Bronchial epithelial cell (primary cell): ENCODE measurements around the gene ROGDI. TPM values are rescaled to one million over a fixed set of nuclear protein-coding genes. Genes with fewer than 3 reads are reported as not detected.
"Not testable (repeated sequence)": the region's sequence is repeated elsewhere in the genome, so short reads cannot be mapped to it uniquely, and the experiment has no call there.

Experiments used
- DNase-seq: peaks from one replicate; pipeline ENCODE4 v3.0.0-alpha.2; 2010; ENCODE audit warnings: low read depth
- FAIRE-seq: peaks from 2 replicates; lab custom pipeline; 2011; peaks lifted over from hg19 to GRCh38; lab: Jason Lieb, UNC
- H3K27me3 ChIP-seq: 2 replicates; pipeline ENCODE4 v1.5.1; 2011; ENCODE audit warnings: low read length; ENCODE audit not compliant: control insufficient read depth, insufficient read depth
- H3K36me3 ChIP-seq: 2 replicates; pipeline ENCODE4 v1.5.1; 2011; ENCODE audit warnings: low read length; ENCODE audit not compliant: control insufficient read depth, insufficient read depth
- H3K4me3 ChIP-seq: 2 replicates; pipeline ENCODE4 v1.5.1; 2011; ENCODE audit warnings: mild to moderate bottlenecking, low read depth, low read length, control low read depth
- total RNA-seq: library from RNA; depleted of rRNA; stranded (reverse); fragments of >200 nt; gene quantifications from 2 replicates; pipeline ENCODE4 v1.2.1, GENCODE V29; 2014
- TF ChIP-seq, protein P1 (sequence below): IDR thresholded peaks from 2 replicates; pipeline ENCODE4 v1.5.1; 2011; ENCODE audit warnings: mild to moderate bottlenecking, moderate library complexity, low read length, control low read depth, inconsistent platforms; ENCODE audit not compliant: insufficient read depth, severe bottlenecking

The ROGDI gene
- total RNA-seq, 1 donor from 2014 or later = 16.1 TPM

DNA sequence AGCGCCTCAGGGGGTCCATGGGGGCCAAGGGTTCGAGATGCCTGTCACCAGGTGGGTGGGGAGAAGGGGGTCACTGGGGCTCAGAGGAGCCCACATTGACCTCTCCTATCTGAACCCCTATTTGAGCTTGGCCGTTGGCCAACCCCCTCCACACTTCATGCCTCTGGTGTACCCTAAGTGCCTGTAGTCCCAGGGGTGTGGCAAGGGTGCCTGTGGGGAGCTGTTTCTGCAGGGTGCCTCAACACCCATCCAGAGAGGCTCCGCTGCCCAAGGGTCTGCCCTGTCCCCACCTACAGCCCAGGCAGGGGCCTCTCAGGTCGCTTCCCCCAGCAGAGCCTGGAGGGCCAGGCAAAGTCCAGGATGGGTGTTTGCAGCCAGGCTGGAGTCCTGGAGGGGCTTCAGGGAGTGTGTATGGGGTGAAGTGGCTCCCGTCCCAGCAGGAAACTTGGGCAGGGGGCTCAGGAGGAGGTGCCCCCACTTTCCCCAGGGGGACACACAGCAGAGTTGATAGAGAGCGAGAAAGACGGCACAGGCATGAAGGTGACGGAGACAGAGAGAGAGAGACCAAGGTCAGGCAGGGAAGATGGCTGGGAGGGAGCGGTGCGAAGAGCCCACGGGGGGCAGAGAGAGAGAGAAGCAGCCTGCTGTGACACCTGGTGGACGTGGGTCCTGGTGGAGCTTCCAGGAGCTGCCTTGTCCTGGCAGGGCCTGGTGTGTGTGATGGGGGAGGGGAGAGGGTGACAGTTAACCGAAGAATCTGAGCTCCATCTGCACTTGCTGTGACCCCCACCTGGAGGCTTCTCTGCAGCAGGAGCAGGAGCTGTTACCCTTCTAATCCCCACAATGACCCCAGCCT lies 14.6 kb downstream of the ROGDI start, which contains the start of gene SEPTIN12:
Gene SEPTIN12 (minus strand): TSS at position 719 of the 856 bp plus-strand sequence. CDS start 700 bp downstream, at position 19.
- FAIRE-seq (no peak), DNase-seq (no peak)
- Histone ChIP-seq H3K27me3 (no peaks in the 10 kb centered on the region), H3K4me3 (no peak within 1 kb of the TSS), H3K36me3 (no peaks in the 10 kb centered on the region)
- TF ChIP-seq, protein P1, sequence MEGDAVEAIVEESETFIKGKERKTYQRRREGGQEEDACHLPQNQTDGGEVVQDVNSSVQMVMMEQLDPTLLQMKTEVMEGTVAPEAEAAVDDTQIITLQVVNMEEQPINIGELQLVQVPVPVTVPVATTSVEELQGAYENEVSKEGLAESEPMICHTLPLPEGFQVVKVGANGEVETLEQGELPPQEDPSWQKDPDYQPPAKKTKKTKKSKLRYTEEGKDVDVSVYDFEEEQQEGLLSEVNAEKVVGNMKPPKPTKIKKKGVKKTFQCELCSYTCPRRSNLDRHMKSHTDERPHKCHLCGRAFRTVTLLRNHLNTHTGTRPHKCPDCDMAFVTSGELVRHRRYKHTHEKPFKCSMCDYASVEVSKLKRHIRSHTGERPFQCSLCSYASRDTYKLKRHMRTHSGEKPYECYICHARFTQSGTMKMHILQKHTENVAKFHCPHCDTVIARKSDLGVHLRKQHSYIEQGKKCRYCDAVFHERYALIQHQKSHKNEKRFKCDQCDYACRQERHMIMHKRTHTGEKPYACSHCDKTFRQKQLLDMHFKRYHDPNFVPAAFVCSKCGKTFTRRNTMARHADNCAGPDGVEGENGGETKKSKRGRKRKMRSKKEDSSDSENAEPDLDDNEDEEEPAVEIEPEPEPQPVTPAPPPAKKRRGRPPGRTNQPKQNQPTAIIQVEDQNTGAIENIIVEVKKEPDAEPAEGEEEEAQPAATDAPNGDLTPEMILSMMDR = no peak

DNA sequence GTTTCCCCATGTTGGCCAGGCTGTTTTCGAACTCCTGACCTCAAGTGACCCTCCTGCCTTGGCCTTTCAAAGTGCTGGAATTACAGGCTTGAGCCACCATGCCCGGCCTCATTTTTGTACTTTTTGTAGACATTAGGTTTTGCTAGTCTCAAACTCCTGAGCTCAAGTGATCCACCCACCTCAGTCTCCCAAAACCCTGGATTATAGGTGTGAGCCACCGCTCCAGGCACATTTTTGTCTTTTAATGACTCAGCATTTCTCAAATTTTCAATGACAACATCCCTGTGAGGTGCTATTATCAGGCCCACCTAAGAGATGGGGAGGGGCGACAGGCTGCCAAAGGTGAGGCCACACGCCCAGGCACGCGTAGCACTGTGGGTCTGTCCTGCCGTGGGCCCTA lies 15.4 kb downstream of the ROGDI start:
- no peaks in the 10 kb centered on the region for H3K36me3 ChIP-seq
- FAIRE-seq (no peak), DNase-seq (no peak)
- TF ChIP-seq, protein P1 = no peak
- H3K4me3 ChIP-seq = no peak overlapping the region
- H3K27me3 ChIP-seq = no peaks in the 10 kb centered on the region

GRCh38 chr16:4785758-4786433 lies 16.5 kb downstream of the ROGDI start:
- no peak overlapping the region for H3K4me3 ChIP-seq
- DNase-seq = no peak
- H3K27me3 ChIP-seq = no peaks in the 10 kb centered on the region
- TF ChIP-seq, protein P1 = no peak
- no peaks in the 10 kb centered on the region for H3K36me3 ChIP-seq
- FAIRE-seq = no peak

DNA sequence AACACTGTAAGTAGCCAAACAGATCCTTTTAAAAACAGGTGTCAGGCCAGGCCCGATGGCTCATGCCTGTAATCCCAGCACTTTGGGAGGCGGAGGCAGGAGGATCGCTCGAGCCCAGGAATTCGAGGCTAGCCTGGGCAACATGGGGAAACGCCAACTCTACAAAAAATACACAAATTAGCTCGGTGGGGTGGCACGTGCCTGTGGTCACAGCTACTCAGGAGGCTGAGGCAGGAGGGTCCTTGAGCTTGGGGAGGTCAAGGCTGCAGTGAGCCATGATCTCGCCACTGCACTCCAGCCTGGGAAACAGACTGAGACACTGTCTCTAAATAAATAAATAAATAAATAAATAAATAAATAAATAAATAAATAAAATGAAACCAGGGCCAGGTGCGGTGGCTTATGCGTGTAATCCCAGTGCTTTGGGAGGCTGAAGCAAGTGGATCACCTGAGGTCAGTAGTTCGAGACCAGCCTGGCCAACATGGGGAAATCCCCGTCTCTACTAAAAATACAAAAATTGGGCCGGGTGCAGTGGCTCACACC lies 17.9 kb downstream of the ROGDI start:
- H3K36me3 ChIP-seq, DNase-seq, FAIRE-seq, H3K27me3 ChIP-seq, H3K4me3 ChIP-seq: not testable (repeated sequence)

GRCh38 chr16:4783951-4784336 lies 18.5 kb downstream of the ROGDI start:
- Histone ChIP-seq H3K36me3 (no peaks in the 10 kb centered on the region), H3K4me3 (no peak overlapping the region), H3K27me3 (no peaks in the 10 kb centered on the region)
- FAIRE-seq (no peak), DNase-seq (no peak)
- TF ChIP-seq, protein P1 = no peak
